Spleen (tissue), 11 donors: ENCODE measurements around the gene EDRF1. TPM values are rescaled to one million over a fixed set of nuclear protein-coding genes. Genes with fewer than 3 reads are reported as not detected.

Experiments used
- DNase-seq: peaks from one replicate; pipeline ENCODE4 v3.0.0-alpha.2; 2020
- H3K27ac ChIP-seq, 8 donors: fragments of 200-600 bp; sonication (generic) in 7 of 8; 1 replicate in 4 of 8; 2 replicates in 4 of 8; pipeline versions ENCODE4 v1.5.0 to v1.8.0; 2016 to 2021; ENCODE audit warnings: inconsistent platforms in 4 of 8, mild to moderate bottlenecking in 4 of 8, moderate library complexity in 1 of 8
- H3K27me3 ChIP-seq, 7 donors: fragments of 200-600 bp; sonication (generic) in 6 of 7; replicated peaks in 1 of 7; 1 replicate in 4 of 7; 2 replicates in 3 of 7; pipeline versions ENCODE4 v1.5.0 to v1.8.0; 2016 to 2021; ENCODE audit warnings: inconsistent platforms in 3 of 7, mild to moderate bottlenecking in 1 of 7
- H3K36me3 ChIP-seq, 6 donors: fragments of 200-600 bp; sonication (generic) in 5 of 6; 1 replicate in 4 of 6; 2 replicates in 2 of 6; pipeline versions ENCODE4 v1.5.0 to v1.8.0; 2016 to 2021; ENCODE audit warnings: inconsistent platforms in 2 of 6
- H3K4me1 ChIP-seq, 6 donors: fragments of 200-600 bp; sonication (generic) in 5 of 6; 1 replicate in 3 of 6; 2 replicates in 3 of 6; pipeline versions ENCODE4 v1.5.0 to v1.8.0; 2016 to 2021; ENCODE audit warnings: inconsistent platforms in 3 of 6
- H3K4me3 ChIP-seq, 8 donors: fragments of 200-600 bp; sonication (generic) in 7 of 8; 1 replicate in 4 of 8; 2 replicates in 4 of 8; pipeline versions ENCODE4 v1.5.0 to v1.8.0; 2016 to 2021; ENCODE audit warnings: inconsistent platforms in 4 of 8, mild to moderate bottlenecking in 4 of 8, moderate library complexity in 2 of 8
- H3K9me3 ChIP-seq, 8 donors: fragments of 200-600 bp; sonication (generic) in 7 of 8; 1 replicate in 4 of 8; 2 replicates in 4 of 8; pipeline versions ENCODE4 v1.5.0 to v1.8.0; 2016 to 2021; ENCODE audit warnings: inconsistent platforms in 4 of 8
- POLR2A ChIP-seq, 3 donors: fragments of 450-650 bp; IDR thresholded peaks; one replicate each; pipeline ENCODE4 v1.5.1; 2017; ENCODE audit warnings: antibody characterized with exemption in 3 of 3, mild to moderate bottlenecking in 1 of 3
- POLR2AphosphoS5 ChIP-seq, 3 donors: sonication (generic); formaldehyde crosslinking; IDR thresholded peaks; one replicate each; pipeline ENCODE4 v1.5.1; 2017; ENCODE audit warnings: antibody characterized with exemption in 3 of 3
- whole genome bisulfite sequencing, 5 donors: extraction: QIAGEN DNeasy Blood & Tissue Kit in 3 of 5; methylation state at CpG; one replicate each; pipeline versions ENCODE4 v1.1.5 to v1.1.7; 2013 to 2018; 5-methylcytosine and 5-hydroxymethylcytosine counted together
- intact Hi-C: fragments of 100-400 bp; cut with DNase I; formaldehyde crosslinking; loops from one replicate; pipeline ENCODE4 v1.15.0; 2023; ENCODE audit warnings: low total_unique reads
- polyA plus RNA-seq, 3 donors: library from polyadenylated mRNA; stranded (reverse); fragments of 200-250 nt; gene quantifications; one replicate each; pipeline ENCODE4 v1.2.1, GENCODE V29; 2013
- total RNA-seq, 7 donors: library from RNA; depleted of rRNA in 3 of 7; stranded (reverse); fragments of >200 nt in 3 of 7; fragmentation: NEBNext Ultra II Directional in 4 of 7; extraction: Animal tissue kit (Norgen Biotek cat#: 25700) in 4 of 7; gene quantifications; one replicate each; pipeline versions ENCODE4 v1.1.0 to v1.2.1, GENCODE V29; 2016 to 2021
- TF ChIP-seq, protein P1 (sequence below), 11 experiments: fragments of 200-600 bp in 7 of 11; fragments of 450-650 bp in 4 of 11; sonication (generic) in 4 of 11; IDR thresholded peaks in 8 of 11; conservative IDR thresholded peaks in 3 of 11; 1 replicate in 7 of 11; 2 replicates in 4 of 11; pipeline versions ENCODE4 v1.4.0 to v1.8.0; 2016 to 2021; ENCODE audit warnings: antibody characterized with exemption in 11 of 11, inconsistent platforms in 4 of 11, mild to moderate bottlenecking in 1 of 11
- donor health status: healthy with polysubstance abuse.
- donor health status: DM: no; HTN: no; CAD: no; lungs with moderate emphysema.
- donor health status: DM: no; HTN: no; CAD: no.
- donor health status: Bipolar disorder and iron deficiency.
- donor health status: healthy.
- donor health status: DM: no; HTN: no; CAD: no.
- donor health status: DM: yes; HTN: yes; CAD: no.

Gene EDRF1
- total and polyA plus RNA-seq, 10 donors, result 17.8 to 47.5 (median 34.3) TPM

DNA sequence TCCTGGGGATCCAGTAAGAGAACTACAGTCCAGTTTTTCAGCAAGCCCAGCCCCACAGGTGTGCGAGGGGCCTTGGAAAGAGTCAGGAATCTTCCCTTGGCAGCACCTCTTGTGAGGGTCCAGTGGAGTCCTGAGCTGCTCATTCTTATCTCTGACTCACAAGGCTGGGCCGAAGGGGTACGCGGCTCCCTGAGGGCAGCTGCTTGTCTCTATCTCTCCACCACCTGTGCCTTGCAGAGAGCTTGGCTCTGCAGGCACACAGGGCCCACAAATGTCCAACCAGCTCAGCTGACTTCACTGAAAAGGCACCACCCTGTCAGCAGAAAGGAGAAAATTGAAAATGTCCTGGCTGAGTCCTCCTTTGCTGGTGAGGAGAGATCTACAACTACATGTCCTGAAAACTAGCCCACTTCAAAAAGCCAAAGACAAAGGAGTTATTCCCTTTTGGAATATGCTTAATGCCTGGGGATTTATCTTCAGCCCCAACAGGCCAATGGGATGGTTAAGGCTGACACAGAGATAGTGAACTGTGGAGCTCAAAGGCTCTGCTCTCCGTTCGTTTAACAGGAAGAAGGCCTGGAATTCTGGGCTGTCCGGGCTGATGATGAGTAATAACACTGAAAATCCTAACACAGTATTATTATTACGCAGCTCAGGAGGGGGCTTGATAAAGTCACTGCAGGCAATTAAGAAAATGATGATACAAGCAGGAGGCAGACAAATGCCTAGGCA is 80.1 kb downstream of the EDRF1 start:
- Histone ChIP-seq H3K27me3 (no peaks in the 10 kb centered on the region), H3K36me3 (peaks cover 0 to 100% (median 57%) of the 10 kb centered on the region in 6 donors), H3K4me1 (no peaks in the 10 kb centered on the region), H3K27ac (no peak overlapping the region), H3K4me3 (no peak overlapping the region), H3K9me3 (no peaks in the 10 kb centered on the region)
- 90 to 95% (median 94%) methylated on average over 8 of the region's 8 CpGs for WGBS, 5 donors
- intact Hi-C loops, result no loop called here
- DNase-seq, result no peak
- no peak for TF ChIP-seq POLR2A (IDR thresholded peaks at IDR 0.05)
- TF ChIP-seq, protein P1, sequence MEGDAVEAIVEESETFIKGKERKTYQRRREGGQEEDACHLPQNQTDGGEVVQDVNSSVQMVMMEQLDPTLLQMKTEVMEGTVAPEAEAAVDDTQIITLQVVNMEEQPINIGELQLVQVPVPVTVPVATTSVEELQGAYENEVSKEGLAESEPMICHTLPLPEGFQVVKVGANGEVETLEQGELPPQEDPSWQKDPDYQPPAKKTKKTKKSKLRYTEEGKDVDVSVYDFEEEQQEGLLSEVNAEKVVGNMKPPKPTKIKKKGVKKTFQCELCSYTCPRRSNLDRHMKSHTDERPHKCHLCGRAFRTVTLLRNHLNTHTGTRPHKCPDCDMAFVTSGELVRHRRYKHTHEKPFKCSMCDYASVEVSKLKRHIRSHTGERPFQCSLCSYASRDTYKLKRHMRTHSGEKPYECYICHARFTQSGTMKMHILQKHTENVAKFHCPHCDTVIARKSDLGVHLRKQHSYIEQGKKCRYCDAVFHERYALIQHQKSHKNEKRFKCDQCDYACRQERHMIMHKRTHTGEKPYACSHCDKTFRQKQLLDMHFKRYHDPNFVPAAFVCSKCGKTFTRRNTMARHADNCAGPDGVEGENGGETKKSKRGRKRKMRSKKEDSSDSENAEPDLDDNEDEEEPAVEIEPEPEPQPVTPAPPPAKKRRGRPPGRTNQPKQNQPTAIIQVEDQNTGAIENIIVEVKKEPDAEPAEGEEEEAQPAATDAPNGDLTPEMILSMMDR (IDR thresholded peaks at IDR 0.05 in 8 of 11, conservative IDR thresholded peaks at IDR 0.05 in 3 of 11), result no peak
- no peak for TF ChIP-seq POLR2AphosphoS5 (IDR thresholded peaks at IDR 0.05)

DNA sequence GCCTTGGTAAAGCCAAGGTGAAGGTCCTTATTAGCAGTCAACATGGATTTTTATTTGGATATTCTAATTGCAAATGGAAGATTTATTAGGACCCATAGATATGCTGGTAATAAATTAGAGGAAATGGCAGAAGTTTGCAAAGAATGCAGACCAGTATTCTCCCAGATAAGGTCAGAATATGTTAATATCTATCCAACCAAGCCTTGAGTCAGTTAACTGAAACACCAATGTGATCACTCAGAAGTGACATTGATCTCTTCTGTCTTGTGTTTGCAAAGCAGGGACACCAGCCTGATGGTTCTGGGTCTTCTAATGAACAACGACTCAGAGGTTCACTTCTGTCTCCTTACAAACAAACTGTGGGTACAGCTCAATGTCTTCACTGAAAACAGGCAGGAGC is 82.1 kb downstream of the EDRF1 start:
- 95 to 100% (median 96%) methylated on average over 1 of the region's 1 CpG for WGBS, 5 donors
- intact Hi-C loops, result no loop called here
- no peaks in the 10 kb centered on the region for H3K27me3 ChIP-seq

DNA sequence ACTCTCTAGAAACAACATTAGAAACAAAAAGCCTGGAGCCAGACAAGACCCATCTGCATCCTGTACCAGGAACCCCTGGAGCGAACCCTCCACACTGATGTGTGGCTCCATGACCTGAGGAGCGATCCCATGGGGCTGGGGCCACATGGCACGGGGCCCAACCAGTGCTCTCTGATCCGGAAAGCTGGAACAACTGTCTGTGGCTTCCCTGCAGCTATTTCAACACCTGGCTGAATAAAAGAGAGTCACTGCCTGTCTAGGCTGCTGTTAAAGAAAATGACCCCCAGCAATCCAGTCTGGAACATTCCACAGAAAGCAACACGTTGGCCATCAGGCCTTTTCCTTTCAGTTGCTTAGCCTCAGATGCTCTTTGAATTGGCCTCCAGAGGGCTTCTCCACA is 82.6 kb downstream of the EDRF1 start:
- Histone ChIP-seq H3K4me1 (no peaks in the 10 kb centered on the region), H3K4me3 (no peak overlapping the region), H3K27ac (no peak overlapping the region), H3K36me3 (peaks cover 0 to 100% (median 60%) of the 10 kb centered on the region in 6 donors), H3K9me3 (no peaks in the 10 kb centered on the region), H3K27me3 (no peaks in the 10 kb centered on the region)
- 88 to 93% (median 91%) methylated on average over 4 to 5 of the region's 5 CpGs for WGBS, 5 donors
- no peak for TF ChIP-seq POLR2AphosphoS5 (IDR thresholded peaks at IDR 0.05)
- intact Hi-C loops, result no loop called here
- no peak for DNase-seq

More for the DNA sequence above, 82.1 kb downstream of the EDRF1 start:
- Histone ChIP-seq H3K9me3 (no peaks in the 10 kb centered on the region), H3K4me3 (no peak overlapping the region), H3K27ac (no peak overlapping the region), H3K36me3 (peaks cover 0 to 100% (median 58%) of the 10 kb centered on the region in 6 donors), H3K4me1 (no peaks in the 10 kb centered on the region)
- TF ChIP-seq, protein P1 (IDR thresholded peaks at IDR 0.05 in 8 of 11, conservative IDR thresholded peaks at IDR 0.05 in 3 of 11), result no peak
- TF ChIP-seq POLR2AphosphoS5 (IDR thresholded peaks at IDR 0.05) (no peak), POLR2A (IDR thresholded peaks at IDR 0.05) (no peak)
- DNase-seq, result no peak

DNA sequence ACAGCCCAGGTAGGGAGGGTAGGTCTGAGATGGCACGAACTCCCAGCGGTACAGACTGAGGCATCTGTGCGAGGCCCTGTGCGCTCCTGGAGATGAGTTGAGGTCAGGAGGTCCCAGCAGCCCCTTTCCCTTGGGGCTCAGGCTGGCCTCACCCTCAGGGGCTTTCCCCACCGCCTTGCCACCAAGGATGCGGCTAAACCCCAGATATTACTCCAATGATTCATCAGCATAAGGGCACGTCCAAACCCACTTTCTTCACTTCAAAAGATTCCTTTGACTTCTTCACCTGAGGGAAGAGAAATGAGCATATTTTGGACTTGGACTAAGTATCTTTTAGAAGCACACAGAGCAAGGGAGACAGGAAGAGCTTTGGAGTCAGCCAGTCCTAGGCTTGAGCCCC is 83.2 kb downstream of the EDRF1 start:
- H3K4me3 ChIP-seq, result no peak overlapping the region
- no peaks in the 10 kb centered on the region for H3K4me1 ChIP-seq
- no peaks in the 10 kb centered on the region for H3K27me3 ChIP-seq
- 87 to 98% (median 91%) methylated on average over 7 of the region's 7 CpGs for whole genome bisulfite sequencing, 5 donors
- H3K36me3 ChIP-seq, result peaks cover 0 to 100% (median 55%) of the 10 kb centered on the region in 6 donors
- intact Hi-C loops, result no loop called here
- no peak overlapping the region for H3K27ac ChIP-seq
- no peak for TF ChIP-seq POLR2A (IDR thresholded peaks at IDR 0.05)
- TF ChIP-seq POLR2AphosphoS5 (IDR thresholded peaks at IDR 0.05), result no peak
- TF ChIP-seq, protein P1 (IDR thresholded peaks at IDR 0.05 in 8 of 11, conservative IDR thresholded peaks at IDR 0.05 in 3 of 11), result no peak
- H3K9me3 ChIP-seq, result no peaks in the 10 kb centered on the region
- no peak for DNase-seq
